K562 treated with DMSO at 1 percent for 24 hours (cell line): Measurements from ENCODE around the gene MGLL. TPM values are rescaled to one million over a fixed set of nuclear protein-coding genes. Genes with fewer than 3 reads are reported as not detected.

ENCODE experiments used
- total RNA-seq: library from RNA; unstranded; fragments of 300-600 nt; gene quantifications from 2 replicates; pipeline ENCODE4 v1.2.3, GENCODE V29; 2022; ENCODE audit warnings: low read depth; ENCODE audit not compliant: insufficient read depth

Gene MGLL
- not detected in 2 replicates for total RNA-seq

DNA sequence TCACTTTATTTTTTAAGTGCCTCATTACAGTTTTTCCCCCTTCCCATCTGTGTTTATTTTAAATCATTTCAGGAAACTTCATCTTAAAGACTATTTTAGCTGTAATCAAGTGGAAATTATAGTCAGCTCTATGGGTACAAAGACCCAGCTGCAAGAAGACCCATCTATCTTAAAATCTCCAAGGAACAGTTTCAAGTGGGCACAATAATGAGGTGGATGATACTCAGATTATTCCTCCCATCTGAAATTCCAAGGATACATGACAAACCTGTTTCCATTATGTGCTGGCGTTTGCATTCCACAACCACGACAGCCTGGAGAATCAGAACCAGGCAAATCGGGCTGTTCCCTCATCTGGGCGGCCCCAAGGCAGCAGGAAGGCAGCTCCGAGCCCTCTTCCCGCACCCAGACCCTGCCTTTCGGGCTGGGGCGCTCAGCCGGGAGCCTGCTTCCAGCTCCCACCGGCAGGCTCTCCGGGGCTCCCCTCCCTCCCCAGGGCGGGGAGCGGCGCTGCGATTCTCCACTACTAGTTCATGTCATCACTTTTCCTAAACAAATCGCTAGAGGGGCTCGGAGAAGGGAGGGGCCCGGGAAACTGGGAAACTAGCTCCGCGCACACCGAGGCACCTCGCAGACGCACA, at the start of gene MGLL:
Gene MGLL, minus strand, starts transcription at position 475 of the 641 bp plus-strand sequence. Its CDS starts 197 bp downstream, at position 278.

GRCh38 chr3:127672429-127673190, 149.7 kb downstream of the MGLL start, which contains the start of gene ABTB1:
Gene ABTB1, plus strand, starts transcription at chr3:127672952. Its CDS starts 74 bp downstream, at chr3:127673026.

Other genes with a start within 250 kb of the MGLL start
- 34.2 and 36.6 TPM in 2 replicates for gene TPRA1, start 231.8 kb downstream of the MGLL start, total RNA-seq
- gene MCM2, start 224.1 kb downstream of the MGLL start, total RNA-seq: 99.3 and 104 TPM in 2 replicates
- 25.8 and 26.7 TPM in 2 replicates for gene PODXL2, start 193.3 kb downstream of the MGLL start, total RNA-seq
- 8.1 and 9.3 TPM in 2 replicates for gene ABTB1, start 149.6 kb downstream of the MGLL start, total RNA-seq
- not detected in 2 replicates for gene KBTBD12, start 92.7 kb upstream of the MGLL start, total RNA-seq
- 117 and 119 TPM in 2 replicates for gene SEC61A1, start 229.9 kb upstream of the MGLL start, total RNA-seq